ENCODE measurements around the gene NKX2-3.

NKX2-3 gene

GRCh38 chr10:99555825-99556523 is 23.2 kb downstream of the NKX2-3 start:
- Histone ChIP-seq H3K4me1 (ENCODE audit: control insufficient read depth, insufficient read depth, low read length) (peaks cover 10% of the 10 kb centered on the region), H3K36me3 (ENCODE audit: control insufficient read depth in 2 of 2, insufficient read depth in 1 of 2, low read length in 2 of 2) (no peaks in the 10 kb centered on the region), H3K9me3 (ENCODE audit: control insufficient read depth, insufficient read depth, low read depth, low read length) (no peaks in the 10 kb centered on the region), H3K4me3 (ENCODE audit: low read depth, low read length) (no peak overlapping the region), H3K27ac (ENCODE audit: extremely low read depth, low read depth, low read length) (no peak overlapping the region)
- ChIA-PET CTCF (no interaction called here), POLR2A (no interaction called here)
- TF ChIP-seq ZNF701 (tag by site-specific recombination; IDR thresholded peaks at IDR 0.05) (no peak), ZNF335 (tag by site-specific recombination; conservative IDR thresholded peaks at IDR 0.05) (no peak), ZNF148 (tag by site-specific recombination; IDR thresholded peaks at IDR 0.05; ENCODE audit: borderline replicate concordance) (no peak), ZNF558 (tag by site-specific recombination; IDR thresholded peaks at IDR 0.05) (no peak), ZNF660 (tag by site-specific recombination; IDR thresholded peaks at IDR 0.05) (no peak), INSM2 (tag by site-specific recombination; IDR thresholded peaks at IDR 0.05) (no peak), ZNF24 (tag by site-specific recombination; IDR thresholded peaks at IDR 0.05) (no peak), ZNF596 (tag by site-specific recombination; IDR thresholded peaks at IDR 0.05) (no peak), ZNF184 (tag by site-specific recombination; IDR thresholded peaks at IDR 0.05) (no peak), ZNF214 (tag by site-specific recombination; IDR thresholded peaks at IDR 0.05; ENCODE audit: borderline replicate concordance) (no peak), TCF7L2 (IDR thresholded peaks at IDR 0.05; ENCODE audit: borderline replicate concordance, low read depth, low read length) (no peak), ZNF341 (tag by site-specific recombination; IDR thresholded peaks at IDR 0.05; ENCODE audit: low read depth) (no peak)
- TF ChIP-seq, protein P1, sequence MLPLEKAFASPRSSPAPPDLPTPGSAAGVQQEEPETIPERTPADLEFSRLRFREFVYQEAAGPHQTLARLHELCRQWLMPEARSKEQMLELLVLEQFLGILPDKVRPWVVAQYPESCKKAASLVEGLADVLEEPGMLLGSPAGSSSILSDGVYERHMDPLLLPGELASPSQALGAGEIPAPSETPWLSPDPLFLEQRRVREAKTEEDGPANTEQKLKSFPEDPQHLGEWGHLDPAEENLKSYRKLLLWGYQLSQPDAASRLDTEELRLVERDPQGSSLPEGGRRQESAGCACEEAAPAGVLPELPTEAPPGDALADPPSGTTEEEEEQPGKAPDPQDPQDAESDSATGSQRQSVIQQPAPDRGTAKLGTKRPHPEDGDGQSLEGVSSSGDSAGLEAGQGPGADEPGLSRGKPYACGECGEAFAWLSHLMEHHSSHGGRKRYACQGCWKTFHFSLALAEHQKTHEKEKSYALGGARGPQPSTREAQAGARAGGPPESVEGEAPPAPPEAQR (tag by site-specific recombination; IDR thresholded peaks at IDR 0.05): no peak

- H3K9me3 ChIP-seq (ENCODE audit: control insufficient read depth, insufficient read depth, low read depth, low read length): no peaks in the 10 kb centered on the region
- H3K4me3 ChIP-seq (ENCODE audit: low read depth, low read length): no peak overlapping the region
- POLR2A ChIA-PET: no interaction called here
- CTCF ChIA-PET: interaction anchor here (0.6 to 9.2 kb wide), 8 partner anchors 53 to 1059 kb away, joined by 3 to 98 read pairs (median 6); no protein-coding TSS in a partner anchor
- TF ChIP-seq ZNF302 (tag by site-specific recombination; IDR thresholded peaks at IDR 0.05; ENCODE audit: low read depth): no peak
- H3K4me1 ChIP-seq (ENCODE audit: control insufficient read depth, insufficient read depth, low read length): 0 out of 2 replicates have a peak, but pooled peaks cover 2% of the 10 kb centered on the region
- no peak overlapping the region for H3K27ac ChIP-seq (ENCODE audit: extremely low read depth, low read depth, low read length)
- no peaks in the 10 kb centered on the region for H3K36me3 ChIP-seq (ENCODE audit: control insufficient read depth in 2 of 2, insufficient read depth in 1 of 2, low read length in 2 of 2)
These were observed 24.3 kb downstream of the NKX2-3 start for GRCh38 chr10:99557044-99557443.

- Histone ChIP-seq H3K9me3 (ENCODE audit: control insufficient read depth, insufficient read depth, low read depth, low read length) (no peaks in the 10 kb centered on the region), H3K4me1 (ENCODE audit: control insufficient read depth, insufficient read depth, low read length) (no peaks in the 10 kb centered on the region), H3K36me3 (ENCODE audit: control insufficient read depth in 2 of 2, insufficient read depth in 1 of 2, low read length in 2 of 2) (no peaks in the 10 kb centered on the region), H3K27ac (ENCODE audit: extremely low read depth, low read depth, low read length) (no peak overlapping the region), H3K4me3 (ENCODE audit: low read depth, low read length) (no peak overlapping the region)
- CTCF ChIA-PET: interaction anchor here (0.5 to 9.2 kb wide), 16 partner anchors 14 to 174 kb away, joined by 3 to 98 read pairs (median 4); partner anchors contain the start of gene CUTC
- POLR2A ChIA-PET: no interaction called here
- TF ChIP-seq ZNF350 (tag by site-specific recombination; IDR thresholded peaks at IDR 0.05) (no peak), ZNF76 (tag by site-specific recombination; IDR thresholded peaks at IDR 0.05; ENCODE audit: borderline replicate concordance, low read depth) (no peak), ZSCAN23 (tag by site-specific recombination; IDR thresholded peaks at IDR 0.05) (no peak), RBAK (tag by site-specific recombination; IDR thresholded peaks at IDR 0.05) (no peak), YY1 (tag by site-specific recombination; IDR thresholded peaks at IDR 0.05) (no peak), ZNF335 (tag by site-specific recombination; conservative IDR thresholded peaks at IDR 0.05) (no peak)
These were observed 26.0 kb downstream of the NKX2-3 start for GRCh38 chr10:99558708-99559107.
